OCI-LY3 (cell line): ENCODE data around the gene SYNE2.

ENCODE experiments used
- H2AFZ ChIP-seq: fragments of 200-600, 300-600 bp; shearing (Covaris generic); 2 replicates; pipeline ENCODE4 v1.6.0; 2014; ENCODE audit warnings: antibody characterized with exemption, low read depth, low read length
- H3K27ac ChIP-seq: fragments of 200-600, 300-600 bp; sonication (generic); 2 replicates; pipeline ENCODE4 v1.5.1; 2014; ENCODE audit warnings: mild to moderate bottlenecking, low read length, moderate library complexity, mixed read lengths
- H3K27me3 ChIP-seq: fragments of 200-600, 300-600 bp; sonication (generic); 2 replicates; pipeline ENCODE4 v1.6.1; 2014; ENCODE audit warnings: low read depth, low read length, mixed read lengths
- H3K36me3 ChIP-seq: fragments of 200-600, 300-600 bp; sonication (generic); replicated peaks from 2 replicates; pipeline ENCODE3; 2014; ENCODE audit warnings: low read depth, low read length, mixed read lengths
- H3K4me1 ChIP-seq: fragments of 300-600, 200-600 bp; sonication (generic); 2 replicates; pipeline ENCODE4 v1.6.1; 2014; ENCODE audit warnings: low read length, mixed read lengths
- H3K4me2 ChIP-seq: fragments of 200-600, 300-600 bp; sonication (generic); 2 replicates; pipeline ENCODE4 v1.6.1; 2014; ENCODE audit warnings: low read length, mixed read lengths
- H3K4me3 ChIP-seq: fragments of 300-600, 200-600 bp; sonication (generic); 2 replicates; pipeline ENCODE4 v1.5.1; 2014; ENCODE audit warnings: antibody characterized with exemption, mild to moderate bottlenecking, low read length, moderate library complexity
- H3K79me2 ChIP-seq: fragments of 300-600, 200-600 bp; shearing (Covaris generic); 2 replicates; pipeline ENCODE4 v1.6.1; 2014; ENCODE audit warnings: mild to moderate bottlenecking, low read length, mixed read lengths
- H3K9ac ChIP-seq: fragments of 300-600, 200-600 bp; shearing (Covaris generic); 2 replicates; pipeline ENCODE4 v1.6.0; 2014; ENCODE audit warnings: mild to moderate bottlenecking, low read length, moderate library complexity
- H3K9me3 ChIP-seq: fragments of 200-600, 300-600 bp; shearing (Covaris generic); 2 replicates; pipeline ENCODE4 v1.6.1; 2014; ENCODE audit warnings: low read length, mixed read lengths; ENCODE audit not compliant: insufficient read depth
- H4K20me1 ChIP-seq: fragments of 200-600, 300-600 bp; sonication (generic); 2 replicates; pipeline ENCODE4 v1.6.1; 2016; ENCODE audit warnings: low read length, mixed read lengths; ENCODE audit not compliant: insufficient read depth
- CTCF ChIP-seq: fragments of 200-600, 300-600 bp; sonication (generic); IDR thresholded peaks from 2 replicates; pipeline ENCODE4 v1.5.1; 2014; ENCODE audit warnings: antibody characterized with exemption, low read length, low read depth
- EZH2phosphoT487 ChIP-seq: fragments of 200-600 bp; shearing (Covaris generic); IDR thresholded peaks from 2 replicates; pipeline ENCODE4 v1.6.1; 2018; ENCODE audit warnings: antibody characterized with exemption, mixed run types, low read depth

Gene SYNE2

GRCh38 chr14:63905370-63905769, 52.6 kb downstream of the SYNE2 start:
- Histone ChIP-seq H3K79me2 (no peaks in the 10 kb centered on the region), H3K4me1 (peaks cover 4% of the 10 kb centered on the region), H3K9me3 (no peaks in the 10 kb centered on the region), H3K27me3 (no peaks in the 10 kb centered on the region), H3K27ac (no peak overlapping the region), H2AFZ (no peak overlapping the region), H3K4me2 (no peak overlapping the region), H3K36me3 (no peaks in the 10 kb centered on the region), H4K20me1 (no peaks in the 10 kb centered on the region), H3K9ac (no peak overlapping the region), H3K4me3 (no peak overlapping the region)
- TF ChIP-seq CTCF = no peak
- TF ChIP-seq EZH2phosphoT487 = no peak

GRCh38 chr14:63908667-63909264, 56.0 kb downstream of the SYNE2 start:
- no peak overlapping the region for H3K9ac ChIP-seq
- TF ChIP-seq EZH2phosphoT487 = no peak
- TF ChIP-seq CTCF = no peak
- no peaks in the 10 kb centered on the region for H4K20me1 ChIP-seq
- H3K9me3 ChIP-seq = no peaks in the 10 kb centered on the region
- peaks cover 9% of the 10 kb centered on the region for H3K4me1 ChIP-seq
- no peaks in the 10 kb centered on the region for H3K79me2 ChIP-seq
- H3K36me3 ChIP-seq = no peaks in the 10 kb centered on the region
- H3K4me3 ChIP-seq = no peak overlapping the region
- no peaks in the 10 kb centered on the region for H3K27me3 ChIP-seq
- H3K4me2 ChIP-seq = no peak overlapping the region
- H3K27ac ChIP-seq = no peak overlapping the region
- no peak overlapping the region for H2AFZ ChIP-seq

- H3K4me3 ChIP-seq = no peak overlapping the region
- no peak overlapping the region for H2AFZ ChIP-seq
- no peaks in the 10 kb centered on the region for H3K36me3 ChIP-seq
- peaks cover 9% of the 10 kb centered on the region for H3K4me1 ChIP-seq
- H3K4me2 ChIP-seq = no peak overlapping the region
- no peak overlapping the region for H3K9ac ChIP-seq
- no peak overlapping the region for H3K27ac ChIP-seq
- no peaks in the 10 kb centered on the region for H3K9me3 ChIP-seq
- no peaks in the 10 kb centered on the region for H4K20me1 ChIP-seq
- no peak for TF ChIP-seq CTCF
- TF ChIP-seq EZH2phosphoT487 = no peak
- no peaks in the 10 kb centered on the region for H3K27me3 ChIP-seq
- no peaks in the 10 kb centered on the region for H3K79me2 ChIP-seq
Measured at GRCh38 chr14:63909984-63910383, 57.2 kb downstream of the SYNE2 start.

GRCh38 chr14:63910583-63911363, 58.0 kb downstream of the SYNE2 start:
- no peak overlapping the region for H3K9ac ChIP-seq
- no peak overlapping the region; the same call in 1 of the 2 replicates for H3K4me2 ChIP-seq
- no peak for TF ChIP-seq EZH2phosphoT487
- no peak for TF ChIP-seq CTCF
- H3K27me3 ChIP-seq = no peaks in the 10 kb centered on the region
- no peaks in the 10 kb centered on the region for H3K9me3 ChIP-seq
- H4K20me1 ChIP-seq = no peaks in the 10 kb centered on the region
- no peaks in the 10 kb centered on the region for H3K36me3 ChIP-seq
- H3K4me3 ChIP-seq = no peak overlapping the region
- no peak overlapping the region for H2AFZ ChIP-seq
- no peak overlapping the region for H3K27ac ChIP-seq
- H3K79me2 ChIP-seq = no peaks in the 10 kb centered on the region
- peaks cover 9% of the 10 kb centered on the region for H3K4me1 ChIP-seq
